GM11168 (cell line): ENCODE data around the gene C9orf72.

ENCODE experiments used
- in situ Hi-C: fragments of 300-500 bp; cut with MboI; formaldehyde crosslinking; loops from one replicate; pipeline ENCODE4 v1.12.0; 2022; ENCODE audit warnings: low sequenced_read_pairs; ENCODE audit not compliant: unreplicated experiment

C9orf72 gene

GRCh38 chr9:27582794-27583193 lies 9.5 kb upstream of the C9orf72 start:
- in situ Hi-C loops = no loop called here

- in situ Hi-C loops = no loop called here
These were observed 8.5 kb upstream of the C9orf72 start for GRCh38 chr9:27581826-27582225.

- in situ Hi-C loops = no loop called here
These were observed 631 bp upstream of the C9orf72 start for GRCh38 chr9:27573634-27574590.

- in situ Hi-C loops = no loop called here
These were observed 739 bp downstream of the C9orf72 start for GRCh38 chr9:27572566-27572917.

GRCh38 chr9:27572061-27572460 lies 1.2 kb downstream of the C9orf72 start:
- in situ Hi-C loops = no loop called here

- in situ Hi-C loops = no loop called here
These were observed 2.3 kb downstream of the C9orf72 start for GRCh38 chr9:27571011-27571410.

- in situ Hi-C loops = no loop called here
These were observed 3.9 kb downstream of the C9orf72 start for GRCh38 chr9:27569406-27569805.

- in situ Hi-C loops = no loop called here
These were observed 7.2 kb downstream of the C9orf72 start for GRCh38 chr9:27566118-27566517.

- in situ Hi-C loops = no loop called here
These were observed 7.6 kb downstream of the C9orf72 start for GRCh38 chr9:27565696-27566095.

GRCh38 chr9:27564670-27565069 lies 8.6 kb downstream of the C9orf72 start:
- in situ Hi-C loops = no loop called here

- in situ Hi-C loops = no loop called here
These were observed 9.4 kb downstream of the C9orf72 start for GRCh38 chr9:27563738-27564430.

- in situ Hi-C loops = no loop called here
These were observed 11.6 kb downstream of the C9orf72 start for GRCh38 chr9:27561685-27562084.

- in situ Hi-C loops = no loop called here
These were observed 12.8 kb downstream of the C9orf72 start for GRCh38 chr9:27560457-27560856.

GRCh38 chr9:27558307-27558706 lies 15.0 kb downstream of the C9orf72 start:
- in situ Hi-C loops = no loop called here

- in situ Hi-C loops = no loop called here
These were observed 16.8 kb downstream of the C9orf72 start for GRCh38 chr9:27556470-27556869.

GRCh38 chr9:27554712-27555111 lies 18.6 kb downstream of the C9orf72 start:
- in situ Hi-C loops = no loop called here

GRCh38 chr9:27549196-27549755 lies 24.0 kb downstream of the C9orf72 start:
- in situ Hi-C loops = no loop called here

GRCh38 chr9:27548055-27548741 lies 25.1 kb downstream of the C9orf72 start:
- in situ Hi-C loops = no loop called here

GRCh38 chr9:27545471-27545870 lies 27.8 kb downstream of the C9orf72 start:
- in situ Hi-C loops = no loop called here

- in situ Hi-C loops = no loop called here
These were observed 30.8 kb downstream of the C9orf72 start for GRCh38 chr9:27542508-27542907.

GRCh38 chr9:27541740-27542139 lies 31.5 kb downstream of the C9orf72 start:
- in situ Hi-C loops = no loop called here
